GM18502 (cell line): ENCODE measurements around the gene FBXW5.

ENCODE experiments used
- ATAC-seq: cut with Tn5 transposase; IDR thresholded peaks from one replicate; pipeline ENCODE4 v1.9.1; 2021; ENCODE audit warnings: mild to moderate bottlenecking; ENCODE audit not compliant: unreplicated experiment, poor library complexity

The FBXW5 gene

GRCh38 chr9:136915632-136916329, 28.8 kb downstream of the FBXW5 start:
- no peak for ATAC-seq

DNA sequence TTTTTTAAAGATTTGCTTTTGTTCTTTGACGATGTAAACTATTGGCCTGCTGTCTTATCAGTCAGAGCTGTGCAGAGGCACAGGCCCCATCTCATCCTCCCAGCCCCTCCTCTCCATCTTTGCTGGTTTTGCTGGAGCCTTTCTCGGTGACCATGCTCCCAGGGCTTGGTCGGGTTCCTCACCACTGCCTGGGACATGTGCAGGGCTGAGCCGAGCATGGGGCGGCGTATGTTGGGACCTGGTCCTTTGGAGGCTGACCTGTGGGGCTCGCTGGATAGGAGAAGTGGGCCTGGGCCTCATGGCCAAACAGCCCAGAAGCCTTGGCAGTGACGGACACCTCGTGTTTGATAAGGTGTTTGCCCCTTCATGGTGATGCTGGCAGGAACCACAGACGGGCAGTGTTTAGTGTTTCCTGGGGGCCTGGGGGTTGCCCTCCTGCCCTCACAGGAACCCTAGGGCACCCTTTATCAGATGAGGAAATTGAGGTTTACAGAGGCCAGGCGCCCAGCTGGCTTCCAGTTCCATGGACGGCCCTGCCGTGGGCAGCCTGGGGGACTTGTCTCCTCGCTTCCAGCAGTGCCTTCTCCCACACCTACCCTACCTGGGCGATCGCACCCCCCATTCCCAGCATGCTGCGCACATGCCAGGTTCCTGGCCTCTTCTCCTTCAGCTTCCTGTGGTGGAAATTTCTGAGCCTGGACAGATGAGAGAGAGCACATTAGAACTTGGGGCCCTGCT, 30.7 kb downstream of the FBXW5 start:
- no peak for ATAC-seq

DNA sequence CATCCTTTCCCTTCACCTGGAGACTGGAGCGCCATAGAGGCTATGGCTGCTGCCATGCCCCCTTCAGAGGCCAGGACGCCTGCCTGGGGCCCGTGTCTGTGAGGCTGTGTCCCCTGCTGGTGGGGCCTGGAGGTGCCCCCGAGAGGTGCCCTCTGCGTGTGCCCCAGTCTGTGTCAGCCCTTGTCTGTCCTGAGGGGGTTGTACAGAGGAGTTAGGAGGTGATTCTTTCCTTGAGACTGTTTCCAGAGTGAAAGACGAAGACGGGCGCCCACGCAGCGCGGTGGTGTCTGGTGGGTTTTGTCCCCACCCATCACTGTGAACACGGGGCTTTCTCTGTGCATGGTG, 33.7 kb downstream of the FBXW5 start:
- no peak for ATAC-seq

- no peak for ATAC-seq
These were observed 34.2 kb downstream of the FBXW5 start for GRCh38 chr9:136910197-136910900.

DNA sequence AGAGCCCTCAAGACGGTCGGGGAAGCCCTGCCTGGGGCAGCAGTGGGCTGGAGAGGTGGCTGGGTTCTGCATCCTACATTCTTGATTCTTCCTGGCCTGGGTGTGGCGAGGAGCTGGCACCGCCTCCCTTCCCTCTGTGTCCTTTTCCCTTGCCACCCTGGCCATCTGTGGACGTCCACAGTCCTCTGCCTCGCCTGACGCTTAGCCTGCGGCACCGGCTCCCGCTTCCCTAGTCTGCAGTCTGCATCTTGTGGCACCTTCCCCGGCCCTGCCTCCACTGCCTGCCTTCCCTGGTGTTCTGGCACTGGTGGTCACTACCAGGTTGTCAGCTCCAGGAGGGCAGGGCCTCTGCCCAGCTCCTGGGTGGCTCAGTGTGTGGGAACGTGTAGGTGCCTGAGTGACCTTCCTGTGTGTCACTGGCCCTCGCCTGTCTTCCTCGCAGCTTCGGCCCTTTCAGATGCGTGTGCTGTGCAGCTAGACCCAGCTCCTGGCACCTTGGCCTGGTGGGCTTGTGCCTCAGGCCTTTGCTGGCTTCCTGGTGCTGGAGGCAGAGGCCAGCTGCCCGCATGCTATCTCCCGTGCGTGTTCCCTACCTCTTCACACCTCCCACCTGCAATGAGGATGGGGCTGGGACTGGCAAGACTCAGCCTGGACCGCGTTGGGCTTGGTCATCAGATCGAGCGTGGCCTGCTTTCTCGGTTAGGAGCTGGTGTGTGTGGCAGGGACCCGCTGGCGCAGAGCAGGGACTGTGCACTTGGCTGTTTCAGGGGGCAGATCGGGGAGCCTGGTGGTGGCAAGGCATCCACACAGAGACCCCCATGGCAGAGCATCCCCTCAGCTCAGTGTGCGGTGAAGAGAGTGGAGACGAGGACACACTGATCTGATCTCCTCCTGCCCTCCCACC, 37.3 kb downstream of the FBXW5 start:
- ATAC-seq = no peak

DNA sequence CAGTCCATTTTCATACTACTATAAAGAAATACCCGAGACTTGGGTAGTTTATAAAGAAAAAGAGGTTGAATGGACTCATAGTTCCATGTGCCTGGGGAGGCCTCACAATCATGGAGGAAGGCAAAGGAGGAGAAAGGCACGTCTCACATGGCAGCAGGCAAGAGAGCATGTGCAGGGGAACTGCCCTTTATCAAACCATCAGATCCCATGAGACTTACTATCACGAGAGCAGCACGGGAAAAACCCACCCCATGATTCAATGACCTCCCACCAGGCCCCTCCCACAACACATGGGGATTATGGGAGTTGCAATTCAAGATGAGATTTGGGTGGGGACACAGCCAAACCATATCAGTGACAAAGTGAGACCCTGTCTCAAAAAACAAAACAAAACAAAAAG, 38.3 kb downstream of the FBXW5 start:
- ATAC-seq = no peak

- no peak for ATAC-seq
These were observed 41.4 kb downstream of the FBXW5 start for GRCh38 chr9:136903041-136903554.

- peak; percentile 53 for ATAC-seq
These were observed 42.2 kb downstream of the FBXW5 start for GRCh38 chr9:136902259-136902821.

GRCh38 chr9:136901516-136902258, 42.9 kb downstream of the FBXW5 start:
- peak; percentile 56 for ATAC-seq

GRCh38 chr9:136900988-136901515, 43.5 kb downstream of the FBXW5 start:
- no peak for ATAC-seq

DNA sequence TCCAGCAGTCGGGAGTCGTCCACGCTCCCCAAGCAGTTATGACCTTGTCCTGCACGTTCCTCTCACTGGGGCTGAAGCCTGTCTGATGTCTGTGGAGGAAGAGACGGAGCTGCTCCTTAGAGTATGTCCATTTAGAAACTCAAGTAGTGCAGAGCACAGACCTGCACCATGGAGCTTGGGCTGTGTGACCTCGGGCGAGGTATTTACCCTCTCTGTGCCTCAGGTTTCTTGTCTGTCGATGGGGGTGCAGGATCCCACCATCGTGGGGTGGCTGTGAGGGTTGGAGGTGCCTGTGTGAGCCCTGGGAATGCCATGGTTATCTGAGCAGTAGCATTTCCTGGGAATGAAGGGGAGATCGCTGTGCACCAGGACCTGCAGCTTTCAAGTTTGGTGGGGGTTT, 44.0 kb downstream of the FBXW5 start:
- no peak for ATAC-seq

GRCh38 chr9:136899196-136899595, 45.3 kb downstream of the FBXW5 start:
- no peak for ATAC-seq

DNA sequence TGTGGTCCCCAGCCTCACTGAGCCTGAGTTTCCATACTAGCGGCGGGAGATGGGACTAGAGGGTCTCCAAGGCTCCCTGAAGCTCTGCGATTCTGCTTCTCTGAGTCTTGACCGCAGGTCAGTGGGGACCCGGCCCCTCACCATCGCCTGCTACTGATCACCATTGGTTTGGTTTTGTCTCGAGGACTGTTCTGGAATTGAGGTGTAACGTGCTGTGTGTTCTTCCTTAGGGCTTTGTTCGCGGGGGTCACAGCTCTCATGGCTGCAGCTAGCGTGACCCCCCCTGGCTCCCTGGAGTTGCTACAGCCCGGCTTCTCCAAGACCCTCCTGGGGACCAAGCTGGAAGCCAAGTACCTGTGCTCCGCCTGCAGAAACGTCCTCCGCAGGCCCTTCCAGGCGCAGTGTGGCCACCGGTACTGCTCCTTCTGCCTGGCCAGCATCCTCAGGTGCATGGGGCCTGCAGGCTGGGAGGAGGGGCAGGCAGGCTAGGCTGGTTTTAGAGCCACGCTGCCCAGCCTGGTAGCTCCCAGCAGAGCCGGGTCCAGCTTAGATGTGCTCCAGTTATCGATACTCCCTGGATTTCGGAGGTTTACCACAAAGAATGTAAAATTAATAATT, 45.9 kb downstream of the FBXW5 start:
- ATAC-seq = no peak

- ATAC-seq = no peak
These were observed 48.5 kb downstream of the FBXW5 start for GRCh38 chr9:136896027-136896426.

DNA sequence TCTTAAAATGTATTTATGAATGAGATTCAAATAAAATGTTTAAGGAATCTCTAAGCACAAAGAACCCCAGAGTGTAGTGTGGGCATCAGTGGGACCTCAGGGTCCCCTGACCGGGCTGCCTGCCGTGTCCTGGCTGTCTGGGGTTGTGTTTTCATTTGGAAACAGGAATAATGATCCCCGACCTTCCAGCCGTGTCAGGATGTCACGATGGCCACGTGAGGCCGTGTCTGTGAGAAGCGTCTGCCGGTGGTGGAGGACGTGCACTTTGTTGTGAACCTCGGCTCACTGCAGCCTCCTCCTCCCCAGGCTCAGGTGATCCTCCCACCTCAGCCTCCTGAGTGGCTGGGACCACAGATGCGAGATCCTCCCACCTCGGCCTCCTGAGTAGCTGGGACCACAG, 53.9 kb downstream of the FBXW5 start:
- no peak for ATAC-seq
